ENCODE results near the gene IGFL1.
"Not testable (repeated sequence)": the region's sequence is repeated elsewhere in the genome, so short reads cannot be mapped to it uniquely, and the experiment has no call there.

Gene IGFL1

GRCh38 chr19:46229442-46229841, at the start of gene IGFL1:
IGFL1 (plus strand) TSS chr19:46229742; CDS start chr19:46229775, 33 bp downstream.
- no peak for DNase-seq

GRCh38 chr19:46180701-46181387, 48.7 kb upstream of the IGFL1 start:
- no peak for DNase-seq

- peak; percentile 13 to 34 for DNase-seq
These were observed 48.2 kb upstream of the IGFL1 start for GRCh38 chr19:46181388-46181779.

GRCh38 chr19:46182476-46182875, 47.1 kb upstream of the IGFL1 start:
- no peak for DNase-seq

GRCh38 chr19:46184775-46185710, 44.5 kb upstream of the IGFL1 start:
- not testable (repeated sequence) for DNase-seq

GRCh38 chr19:46186101-46186716, 43.3 kb upstream of the IGFL1 start:
- DNase-seq: no peak

GRCh38 chr19:46186717-46187101, 42.8 kb upstream of the IGFL1 start:
- DNase-seq: no peak

GRCh38 chr19:46189971-46190888, 39.3 kb upstream of the IGFL1 start:
- no peak for DNase-seq

- DNase-seq: no peak
These were observed 38.2 kb upstream of the IGFL1 start for GRCh38 chr19:46191356-46191755.

GRCh38 chr19:46191972-46192371, 37.6 kb upstream of the IGFL1 start:
- DNase-seq: no peak

GRCh38 chr19:46192626-46192991, 36.9 kb upstream of the IGFL1 start:
- not testable (repeated sequence) for DNase-seq

- DNase-seq: peak; percentile 17 to 29
These were observed 36.4 kb upstream of the IGFL1 start for GRCh38 chr19:46192992-46193650.

GRCh38 chr19:46193678-46194077, 35.9 kb upstream of the IGFL1 start:
- DNase-seq: no peak

- DNase-seq: no peak
These were observed 34.4 kb upstream of the IGFL1 start for GRCh38 chr19:46195104-46195503.

- not testable (repeated sequence) for DNase-seq
These were observed 33.6 kb upstream of the IGFL1 start for GRCh38 chr19:46195919-46196318.

GRCh38 chr19:46196410-46197124, 33.0 kb upstream of the IGFL1 start:
- DNase-seq: no peak

- DNase-seq: no peak
These were observed 32.0 kb upstream of the IGFL1 start for GRCh38 chr19:46197314-46198070.

- DNase-seq: no peak
These were observed 30.8 kb upstream of the IGFL1 start for GRCh38 chr19:46198756-46199155.

GRCh38 chr19:46201454-46202310, 27.9 kb upstream of the IGFL1 start:
- DNase-seq: no peak
